K562 (cell line): ENCODE measurements around the gene DARS2. TPM values are rescaled to one million over a fixed set of nuclear protein-coding genes. Genes with fewer than 3 reads are reported as not detected.

Source experiments
- EZH2 ChIP-seq: IDR thresholded peaks from 2 replicates; pipeline ENCODE4 v1.6.1; 2012; ENCODE audit warnings: low read depth, mild to moderate bottlenecking, inconsistent platforms, low read length, borderline replicate concordance
- HCFC1 ChIP-seq: IDR thresholded peaks from 2 replicates; pipeline ENCODE4 v1.6.1; 2012; ENCODE audit warnings: low read depth, low read length, improper control_type of control experiment
- HNRNPL ChIP-seq: fragments of 200-400 bp; formaldehyde crosslinking; IDR thresholded peaks from 2 replicates; pipeline ENCODE4 v1.6.1; 2017; ENCODE audit warnings: low read depth, mild to moderate bottlenecking, low read length
- JUN ChIP-seq, 2 experiments: sonication (generic) in 1 of 2; formaldehyde crosslinking in 1 of 2; IDR thresholded peaks; 2 replicates each; pipeline versions ENCODE4 v1.6.1 to v1.8.0; 2012 to 2022; ENCODE audit warnings: borderline replicate concordance in 2 of 2, mild to moderate bottlenecking in 2 of 2, improper control_type of control experiment in 1 of 2, low read depth in 1 of 2, low read length in 1 of 2, missing genetic modification reagents in 1 of 2
- LARP7 ChIP-seq: fragments of 450-650 bp; IDR thresholded peaks from 2 replicates; pipeline ENCODE4 v1.6.1; 2016
- MTA2 ChIP-seq: fragments of 450-650 bp; IDR thresholded peaks from 2 replicates; pipeline ENCODE4 v1.6.1; 2016; ENCODE audit warnings: low read depth
- MYNN ChIP-seq, 2 experiments: sonication (generic); formaldehyde crosslinking in 1 of 2; IDR thresholded peaks; 2 replicates each; pipeline versions ENCODE4 v1.5.0 to v1.6.1; 2016 to 2020; ENCODE audit warnings: antibody characterized with exemption in 1 of 2, missing genetic modification reagents in 1 of 2
- PHB2 ChIP-seq: fragments of 450-650 bp; IDR thresholded peaks from 2 replicates; pipeline ENCODE4 v1.6.1; 2017; ENCODE audit warnings: low read depth
- PTTG1 ChIP-seq: fragments of 450-650 bp; IDR thresholded peaks from 2 replicates; pipeline ENCODE4 v1.6.1; 2016; ENCODE audit warnings: low read depth, mild to moderate bottlenecking, missing genetic modification characterization, missing compliant biosample characterization
- TEAD2 ChIP-seq: fragments of 450-650 bp; IDR thresholded peaks from 2 replicates; pipeline ENCODE4 v1.6.1; 2016; ENCODE audit warnings: missing genetic modification characterization, control low read depth, missing compliant biosample characterization
- ZKSCAN3 ChIP-seq: fragments of 250-450 bp; sonication (Bioruptor Pico); IDR thresholded peaks from 2 replicates; pipeline ENCODE4 v1.4.0; 2020
- ZNF354B ChIP-seq: fragments of 250-450 bp; sonication (Bioruptor Pico); IDR thresholded peaks from 2 replicates; pipeline ENCODE4 v1.4.0; 2020
- ZNF79 ChIP-seq: fragments of 250-450 bp; sonication (Bioruptor Pico); IDR thresholded peaks from 2 replicates; pipeline ENCODE4 v1.4.0; 2020; ENCODE audit warnings: low read depth, mild to moderate bottlenecking, moderate library complexity
- polyA plus RNA-seq, 8 experiments: library from polyadenylated mRNA; depleted of rRNA in 4 of 8; stranded (reverse) in 5 of 8; unstranded in 3 of 8; fragments of >200 nt; fragmentation: Nextera tagmentation in 2 of 8; fragmentation: Illumina TruSeq in 1 of 8; extraction: Ambion mirVana in 2 of 8; extraction: Trizol in 1 of 8; gene quantifications; 2 replicates each; pipeline versions ENCODE4 v1.2.1 to v1.2.3, GENCODE V29; 2011 to 2014; ENCODE audit warnings: inconsistent platforms in 1 of 8, missing spikeins in 1 of 8
- total RNA-seq, 7 experiments: library from RNA; depleted of rRNA in 6 of 7; stranded (reverse); fragments of >200 nt in 6 of 7; fragmentation: Illumina TruSeq in 2 of 7; extraction: Trizol in 2 of 7; gene quantifications; 2 replicates each; pipeline versions ENCODE4 v1.2.1 to v1.2.3, GENCODE V29; 2011 to 2021; ENCODE audit warnings: low replicate concordance in 1 of 7
- TF ChIP-seq, protein P1 (sequence below): fragments of 450-650 bp; IDR thresholded peaks from 2 replicates; pipeline ENCODE4 v1.6.1; 2016; ENCODE audit warnings: low read depth
- TF ChIP-seq, protein P2 (sequence below): sonication (generic); formaldehyde crosslinking; IDR thresholded peaks from 2 replicates; pipeline ENCODE4 v1.8.0; 2022; ENCODE audit warnings: mild to moderate bottlenecking, missing genetic modification reagents
- TF ChIP-seq, protein P3 (sequence below): fragments of 450-650 bp; IDR thresholded peaks from 2 replicates; pipeline ENCODE4 v1.6.1; 2017; ENCODE audit warnings: antibody characterized with exemption

DARS2 gene
- total and polyA plus RNA-seq, 9 of the 15 experiments (the other 6 are each of a cell fraction or from before 2014, with no cell fraction given), result 36.4 to 96.7 (median 68.6) TPM

DNA sequence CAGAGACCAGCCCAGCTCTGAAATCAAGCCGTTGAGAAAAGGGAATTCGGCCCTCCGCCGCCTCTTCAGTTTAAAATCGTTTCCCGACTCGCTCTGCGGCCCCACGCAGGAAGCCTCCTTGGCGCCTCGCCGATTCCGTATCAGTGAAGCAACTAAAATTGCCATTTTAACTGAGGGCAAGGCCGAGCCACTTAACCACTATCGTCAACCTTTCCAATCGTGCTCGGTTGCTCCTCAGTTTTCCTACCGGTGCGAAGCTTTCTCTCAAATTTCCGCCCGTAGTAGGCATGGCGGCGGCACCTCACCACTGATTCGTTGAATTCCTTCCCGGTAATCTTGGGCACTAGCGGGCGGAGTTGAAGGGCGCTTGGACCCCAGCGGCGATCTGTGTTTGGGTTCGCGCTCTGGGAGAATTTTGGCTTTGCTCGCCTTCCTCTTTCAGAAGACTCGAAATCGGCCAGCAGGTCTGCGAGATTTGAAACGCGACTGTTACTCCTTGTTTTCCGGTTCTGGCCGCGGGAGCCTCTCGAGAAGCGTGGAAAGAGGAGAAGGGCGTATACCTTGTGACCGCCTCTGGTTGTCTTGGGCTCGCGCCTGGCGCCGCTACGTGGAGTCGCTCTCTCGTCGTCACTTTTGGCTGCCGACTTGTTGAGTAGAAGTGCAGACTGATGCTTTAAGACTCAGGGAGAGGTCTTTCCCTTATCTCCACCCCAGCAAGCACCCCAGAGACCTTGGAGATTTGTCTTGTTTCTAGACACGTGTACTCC is at the start of gene DARS2, which contains the start of gene CENPL (continued):
- no peak for TF ChIP-seq PHB2
- TF ChIP-seq, protein P1, sequence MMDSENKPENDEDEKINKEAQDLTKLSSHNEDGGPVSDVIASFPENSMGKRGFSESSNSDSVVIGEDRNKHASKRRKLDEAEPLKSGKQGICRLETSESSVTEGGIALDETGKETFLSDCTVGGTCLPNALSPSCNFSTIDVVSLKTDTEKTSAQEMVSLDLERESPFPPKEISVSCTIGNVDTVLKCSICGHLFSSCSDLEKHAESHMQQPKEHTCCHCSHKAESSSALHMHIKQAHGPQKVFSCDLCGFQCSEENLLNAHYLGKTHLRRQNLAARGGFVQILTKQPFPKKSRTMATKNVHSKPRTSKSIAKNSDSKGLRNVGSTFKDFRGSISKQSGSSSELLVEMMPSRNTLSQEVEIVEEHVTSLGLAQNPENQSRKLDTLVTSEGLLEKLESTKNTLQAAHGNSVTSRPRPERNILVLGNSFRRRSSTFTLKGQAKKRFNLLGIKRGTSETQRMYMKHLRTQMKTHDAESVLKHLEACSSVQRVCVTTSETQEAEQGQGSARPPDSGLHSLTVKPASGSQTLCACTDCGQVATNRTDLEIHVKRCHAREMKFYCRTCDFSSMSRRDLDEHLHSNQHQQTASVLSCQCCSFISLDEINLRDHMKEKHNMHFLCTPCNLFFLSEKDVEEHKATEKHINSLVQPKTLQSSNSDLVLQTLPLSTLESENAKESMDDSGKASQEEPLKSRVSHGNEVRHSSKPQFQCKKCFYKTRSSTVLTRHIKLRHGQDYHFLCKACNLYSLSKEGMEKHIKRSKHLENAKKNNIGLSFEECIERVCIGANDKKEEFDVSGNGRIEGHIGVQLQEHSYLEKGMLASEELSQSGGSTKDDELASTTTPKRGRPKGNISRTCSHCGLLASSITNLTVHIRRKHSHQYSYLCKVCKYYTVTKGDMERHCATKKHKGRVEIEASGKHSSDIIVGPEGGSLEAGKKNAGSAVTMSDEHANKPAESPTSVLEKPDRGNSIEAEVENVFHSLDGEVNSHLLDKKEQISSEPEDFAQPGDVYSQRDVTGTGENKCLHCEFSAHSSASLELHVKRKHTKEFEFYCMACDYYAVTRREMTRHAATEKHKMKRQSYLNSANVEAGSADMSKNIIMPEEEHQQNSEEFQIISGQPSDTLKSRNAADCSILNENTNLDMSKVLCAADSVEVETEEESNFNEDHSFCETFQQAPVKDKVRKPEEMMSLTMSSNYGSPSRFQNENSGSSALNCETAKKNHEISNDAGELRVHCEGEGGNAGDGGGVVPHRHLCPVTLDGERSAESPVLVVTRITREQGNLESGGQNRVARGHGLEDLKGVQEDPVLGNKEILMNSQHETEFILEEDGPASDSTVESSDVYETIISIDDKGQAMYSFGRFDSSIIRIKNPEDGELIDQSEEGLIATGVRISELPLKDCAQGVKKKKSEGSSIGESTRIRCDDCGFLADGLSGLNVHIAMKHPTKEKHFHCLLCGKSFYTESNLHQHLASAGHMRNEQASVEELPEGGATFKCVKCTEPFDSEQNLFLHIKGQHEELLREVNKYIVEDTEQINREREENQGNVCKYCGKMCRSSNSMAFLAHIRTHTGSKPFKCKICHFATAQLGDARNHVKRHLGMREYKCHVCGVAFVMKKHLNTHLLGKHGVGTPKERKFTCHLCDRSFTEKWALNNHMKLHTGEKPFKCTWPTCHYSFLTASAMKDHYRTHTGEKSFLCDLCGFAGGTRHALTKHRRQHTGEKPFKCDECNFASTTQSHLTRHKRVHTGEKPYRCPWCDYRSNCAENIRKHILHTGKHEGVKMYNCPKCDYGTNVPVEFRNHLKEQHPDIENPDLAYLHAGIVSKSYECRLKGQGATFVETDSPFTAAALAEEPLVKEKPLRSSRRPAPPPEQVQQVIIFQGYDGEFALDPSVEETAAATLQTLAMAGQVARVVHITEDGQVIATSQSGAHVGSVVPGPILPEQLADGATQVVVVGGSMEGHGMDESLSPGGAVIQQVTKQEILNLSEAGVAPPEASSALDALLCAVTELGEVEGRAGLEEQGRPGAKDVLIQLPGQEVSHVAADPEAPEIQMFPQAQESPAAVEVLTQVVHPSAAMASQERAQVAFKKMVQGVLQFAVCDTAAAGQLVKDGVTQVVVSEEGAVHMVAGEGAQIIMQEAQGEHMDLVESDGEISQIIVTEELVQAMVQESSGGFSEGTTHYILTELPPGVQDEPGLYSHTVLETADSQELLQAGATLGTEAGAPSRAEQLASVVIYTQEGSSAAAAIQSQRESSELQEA, result peak; percentile 91
- 0 out of 2 replicates have a peak, but pooled peaks have one; percentile 13 for TF ChIP-seq HNRNPL
- TF ChIP-seq ZNF354B, result no peak
- TF ChIP-seq, protein P2, sequence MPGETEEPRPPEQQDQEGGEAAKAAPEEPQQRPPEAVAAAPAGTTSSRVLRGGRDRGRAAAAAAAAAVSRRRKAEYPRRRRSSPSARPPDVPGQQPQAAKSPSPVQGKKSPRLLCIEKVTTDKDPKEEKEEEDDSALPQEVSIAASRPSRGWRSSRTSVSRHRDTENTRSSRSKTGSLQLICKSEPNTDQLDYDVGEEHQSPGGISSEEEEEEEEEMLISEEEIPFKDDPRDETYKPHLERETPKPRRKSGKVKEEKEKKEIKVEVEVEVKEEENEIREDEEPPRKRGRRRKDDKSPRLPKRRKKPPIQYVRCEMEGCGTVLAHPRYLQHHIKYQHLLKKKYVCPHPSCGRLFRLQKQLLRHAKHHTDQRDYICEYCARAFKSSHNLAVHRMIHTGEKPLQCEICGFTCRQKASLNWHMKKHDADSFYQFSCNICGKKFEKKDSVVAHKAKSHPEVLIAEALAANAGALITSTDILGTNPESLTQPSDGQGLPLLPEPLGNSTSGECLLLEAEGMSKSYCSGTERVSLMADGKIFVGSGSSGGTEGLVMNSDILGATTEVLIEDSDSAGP (CRISPR knock-in tag), result no peak; the same call in 1 of the 2 replicates
- peak; percentile 12; the same call in 1 of the 2 replicates for TF ChIP-seq MYNN (IDR thresholded peaks at IDR 0.05)
- no peak for TF ChIP-seq MYNN (CRISPR knock-in tag; IDR thresholded peaks at IDR 0.05)
- TF ChIP-seq LARP7, result no peak
- no peak for TF ChIP-seq ZNF79 (CRISPR knock-in tag)
- TF ChIP-seq, protein P3, sequence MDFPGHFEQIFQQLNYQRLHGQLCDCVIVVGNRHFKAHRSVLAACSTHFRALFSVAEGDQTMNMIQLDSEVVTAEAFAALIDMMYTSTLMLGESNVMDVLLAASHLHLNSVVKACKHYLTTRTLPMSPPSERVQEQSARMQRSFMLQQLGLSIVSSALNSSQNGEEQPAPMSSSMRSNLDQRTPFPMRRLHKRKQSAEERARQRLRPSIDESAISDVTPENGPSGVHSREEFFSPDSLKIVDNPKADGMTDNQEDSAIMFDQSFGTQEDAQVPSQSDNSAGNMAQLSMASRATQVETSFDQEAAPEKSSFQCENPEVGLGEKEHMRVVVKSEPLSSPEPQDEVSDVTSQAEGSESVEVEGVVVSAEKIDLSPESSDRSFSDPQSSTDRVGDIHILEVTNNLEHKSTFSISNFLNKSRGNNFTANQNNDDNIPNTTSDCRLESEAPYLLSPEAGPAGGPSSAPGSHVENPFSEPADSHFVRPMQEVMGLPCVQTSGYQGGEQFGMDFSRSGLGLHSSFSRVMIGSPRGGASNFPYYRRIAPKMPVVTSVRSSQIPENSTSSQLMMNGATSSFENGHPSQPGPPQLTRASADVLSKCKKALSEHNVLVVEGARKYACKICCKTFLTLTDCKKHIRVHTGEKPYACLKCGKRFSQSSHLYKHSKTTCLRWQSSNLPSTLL, result no peak
- TF ChIP-seq MTA2, result peak; percentile 18; the same call in 1 of the 2 replicates
- no peak for TF ChIP-seq PTTG1 (tag)
- no peak for TF ChIP-seq TEAD2
- TF ChIP-seq ZKSCAN3 (CRISPR knock-in tag), result no peak
- peak; percentile 46; the same call in 1 of the 2 replicates for TF ChIP-seq JUN (IDR thresholded peaks at IDR 0.05; ENCODE audit: borderline replicate concordance, low read depth, low read length)
- TF ChIP-seq JUN (CRISPR knock-in tag; IDR thresholded peaks at IDR 0.05; ENCODE audit: borderline replicate concordance), result no peak
- peak; percentile 91 for TF ChIP-seq HCFC1
- no peak; the same call in 1 of the 2 replicates for TF ChIP-seq EZH2
